ENCODE data around the gene PDZD2.

DNA sequence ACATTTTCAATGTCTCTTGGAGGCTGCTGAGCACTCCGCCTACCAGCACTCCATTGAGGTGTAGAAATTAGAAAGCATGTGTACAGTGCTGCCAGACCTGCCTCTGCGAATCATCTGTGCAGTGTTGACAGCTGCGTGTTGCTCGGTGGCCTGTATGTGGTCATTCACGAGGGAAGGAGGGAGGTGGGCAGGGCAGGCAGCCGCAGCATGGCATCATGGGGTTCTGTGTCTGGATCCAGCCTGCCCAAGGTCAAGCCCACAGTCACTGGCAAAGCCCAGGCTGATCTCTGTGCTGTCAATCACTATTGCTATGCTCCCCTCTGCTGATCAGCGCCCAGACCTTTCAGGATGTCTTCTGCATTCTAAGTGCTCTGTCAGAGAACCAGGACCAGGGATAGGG lies 8.0 kb upstream of the PDZD2 start:
- TF ChIP-seq POLR2A (IDR thresholded peaks at IDR 0.05; ENCODE audit: low read depth): no peak
- TF ChIP-seq, protein P1, sequence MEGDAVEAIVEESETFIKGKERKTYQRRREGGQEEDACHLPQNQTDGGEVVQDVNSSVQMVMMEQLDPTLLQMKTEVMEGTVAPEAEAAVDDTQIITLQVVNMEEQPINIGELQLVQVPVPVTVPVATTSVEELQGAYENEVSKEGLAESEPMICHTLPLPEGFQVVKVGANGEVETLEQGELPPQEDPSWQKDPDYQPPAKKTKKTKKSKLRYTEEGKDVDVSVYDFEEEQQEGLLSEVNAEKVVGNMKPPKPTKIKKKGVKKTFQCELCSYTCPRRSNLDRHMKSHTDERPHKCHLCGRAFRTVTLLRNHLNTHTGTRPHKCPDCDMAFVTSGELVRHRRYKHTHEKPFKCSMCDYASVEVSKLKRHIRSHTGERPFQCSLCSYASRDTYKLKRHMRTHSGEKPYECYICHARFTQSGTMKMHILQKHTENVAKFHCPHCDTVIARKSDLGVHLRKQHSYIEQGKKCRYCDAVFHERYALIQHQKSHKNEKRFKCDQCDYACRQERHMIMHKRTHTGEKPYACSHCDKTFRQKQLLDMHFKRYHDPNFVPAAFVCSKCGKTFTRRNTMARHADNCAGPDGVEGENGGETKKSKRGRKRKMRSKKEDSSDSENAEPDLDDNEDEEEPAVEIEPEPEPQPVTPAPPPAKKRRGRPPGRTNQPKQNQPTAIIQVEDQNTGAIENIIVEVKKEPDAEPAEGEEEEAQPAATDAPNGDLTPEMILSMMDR (IDR thresholded peaks at IDR 0.05): no peak
- TF ChIP-seq EP300 (IDR thresholded peaks at IDR 0.05): no peak

Data from esophagus muscularis mucosa (tissue), 4 donors.